Measurements from ENCODE around the gene OAF. TPM values are rescaled to one million over a fixed set of nuclear protein-coding genes. Genes with fewer than 3 reads are reported as not detected.

The OAF gene
- polyA plus RNA-seq, 1 donor, result 36.7 TPM

- no peak for DNase-seq
These were observed 10.4 kb downstream of the OAF start for GRCh38 chr11:120221115-120221752.

- no peak for DNase-seq
These were observed 12.1 kb downstream of the OAF start for GRCh38 chr11:120222916-120223315.

GRCh38 chr11:120223793-120224192 is 13.0 kb downstream of the OAF start:
- DNase-seq, result no peak

- no peak for DNase-seq
These were observed 13.5 kb downstream of the OAF start for GRCh38 chr11:120224361-120224760.

- no peak for DNase-seq
These were observed 14.4 kb downstream of the OAF start for GRCh38 chr11:120224972-120225909.

- no peak for DNase-seq
These were observed 15.4 kb downstream of the OAF start for GRCh38 chr11:120226242-120226641.

- no peak for DNase-seq
These were observed 15.9 kb downstream of the OAF start for GRCh38 chr11:120226714-120227113.

GRCh38 chr11:120227228-120227852 is 16.5 kb downstream of the OAF start:
- no peak for DNase-seq

- DNase-seq, result no peak
These were observed 18.1 kb downstream of the OAF start for GRCh38 chr11:120228794-120229384.

GRCh38 chr11:120229451-120230424 is 18.9 kb downstream of the OAF start:
- no peak for DNase-seq

- no peak for DNase-seq
These were observed 19.7 kb downstream of the OAF start for GRCh38 chr11:120230433-120231071.

- no peak for DNase-seq
These were observed 21.1 kb downstream of the OAF start for GRCh38 chr11:120231963-120232362.

GRCh38 chr11:120233207-120233803 is 22.5 kb downstream of the OAF start:
- no peak for DNase-seq

GRCh38 chr11:120235024-120235628 is 24.3 kb downstream of the OAF start:
- peak; percentile 66 for DNase-seq

GRCh38 chr11:120236169-120237107 is 25.6 kb downstream of the OAF start:
- no peak for DNase-seq

GRCh38 chr11:120238968-120239620 is 28.3 kb downstream of the OAF start:
- no peak for DNase-seq

GRCh38 chr11:120239713-120240640 is 29.1 kb downstream of the OAF start, which contains the start of gene POU2F3:
TSS of gene POU2F3 (plus strand) at chr11:120240140. CDS start at chr11:120240344, 204 bp downstream.
- DNase-seq, result no peak

Measured in left kidney (tissue), 2 donors.